Colonic mucosa (tissue), 4 donors: ENCODE measurements around the gene NDUFA13. TPM values are rescaled to one million over a fixed set of nuclear protein-coding genes. Genes with fewer than 3 reads are reported as not detected.

ENCODE experiments used
- DNase-seq: peaks from one replicate; pipeline ENCODE4 v3.0.0-alpha.2; 2020
- H3K27ac ChIP-seq: fragments of 200-600 bp; one replicate; pipeline ENCODE4 v1.8.0; 2021
- H3K27me3 ChIP-seq: fragments of 200-600 bp; one replicate; pipeline ENCODE4 v1.8.0; 2021
- H3K36me3 ChIP-seq: fragments of 200-600 bp; one replicate; pipeline ENCODE4 v1.8.0; 2021
- H3K4me1 ChIP-seq: fragments of 200-600 bp; one replicate; pipeline ENCODE4 v1.8.0; 2021; ENCODE audit warnings: mild to moderate bottlenecking
- H3K4me3 ChIP-seq: fragments of 200-600 bp; one replicate; pipeline ENCODE4 v1.8.0; 2021
- H3K9ac ChIP-seq, 2 donors: one replicate each; pipeline ENCODE4 v1.7.0; 2013; ENCODE audit warnings: control low read depth in 2 of 2, low read depth in 2 of 2, low read length in 2 of 2
- H3K9me3 ChIP-seq: fragments of 200-600 bp; one replicate; pipeline ENCODE4 v1.8.0; 2021
- intact Hi-C: fragments of 100-400 bp; cut with DNase I; formaldehyde crosslinking; loops from one replicate; pipeline ENCODE4 v1.14.1; 2022
- total RNA-seq, 2 donors: library from RNA; stranded (reverse); fragmentation: NEBNext Ultra II Directional in 1 of 2; extraction: Animal tissue kit (Norgen Biotek cat#: 25700) in 1 of 2; gene quantifications; one replicate each; pipeline ENCODE4 v1.2.1, GENCODE V29; 2021
- TF ChIP-seq, protein P1 (sequence below): fragments of 200-600 bp; IDR thresholded peaks from one replicate; pipeline ENCODE4 v1.8.0; 2022; ENCODE audit warnings: antibody characterized with exemption, mild to moderate bottlenecking
- donor health status: healthy.
- donor health status: DM: no; HTN: no; CAD: no.
- donor health status: DM: no; HTN: no; CAD: no.

The NDUFA13 gene
- total RNA-seq, 2 donors from 2014 or later: 399 to 494 TPM

- H3K4me3 ChIP-seq: peak overlapping the region; percentile 65
- no peaks in the 10 kb centered on the region for H3K36me3 ChIP-seq
- no peak overlapping the region for H3K9ac ChIP-seq
- peaks cover 8% of the 10 kb centered on the region for H3K4me1 ChIP-seq
- no peak for DNase-seq
- H3K27me3 ChIP-seq: no peaks in the 10 kb centered on the region
- TF ChIP-seq, protein P1, sequence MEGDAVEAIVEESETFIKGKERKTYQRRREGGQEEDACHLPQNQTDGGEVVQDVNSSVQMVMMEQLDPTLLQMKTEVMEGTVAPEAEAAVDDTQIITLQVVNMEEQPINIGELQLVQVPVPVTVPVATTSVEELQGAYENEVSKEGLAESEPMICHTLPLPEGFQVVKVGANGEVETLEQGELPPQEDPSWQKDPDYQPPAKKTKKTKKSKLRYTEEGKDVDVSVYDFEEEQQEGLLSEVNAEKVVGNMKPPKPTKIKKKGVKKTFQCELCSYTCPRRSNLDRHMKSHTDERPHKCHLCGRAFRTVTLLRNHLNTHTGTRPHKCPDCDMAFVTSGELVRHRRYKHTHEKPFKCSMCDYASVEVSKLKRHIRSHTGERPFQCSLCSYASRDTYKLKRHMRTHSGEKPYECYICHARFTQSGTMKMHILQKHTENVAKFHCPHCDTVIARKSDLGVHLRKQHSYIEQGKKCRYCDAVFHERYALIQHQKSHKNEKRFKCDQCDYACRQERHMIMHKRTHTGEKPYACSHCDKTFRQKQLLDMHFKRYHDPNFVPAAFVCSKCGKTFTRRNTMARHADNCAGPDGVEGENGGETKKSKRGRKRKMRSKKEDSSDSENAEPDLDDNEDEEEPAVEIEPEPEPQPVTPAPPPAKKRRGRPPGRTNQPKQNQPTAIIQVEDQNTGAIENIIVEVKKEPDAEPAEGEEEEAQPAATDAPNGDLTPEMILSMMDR: no peak
- intact Hi-C loops: no loop called here
- H3K27ac ChIP-seq: no peak overlapping the region
- H3K9me3 ChIP-seq: no peaks in the 10 kb centered on the region
Measured at GRCh38 chr19:19517235-19517619, 1.2 kb downstream of the NDUFA13 start.

- Histone ChIP-seq H3K4me3 (no peak overlapping the region), H3K9me3 (no peaks in the 10 kb centered on the region), H3K36me3 (no peaks in the 10 kb centered on the region), H3K4me1 (peaks cover 5% of the 10 kb centered on the region), H3K27ac (no peak overlapping the region), H3K27me3 (no peaks in the 10 kb centered on the region), H3K9ac (no peak overlapping the region)
- TF ChIP-seq, protein P1: no peak
- intact Hi-C loops: no loop called here
- DNase-seq: no peak
Measured at GRCh38 chr19:19520989-19521388, 5.0 kb downstream of the NDUFA13 start.

DNA sequence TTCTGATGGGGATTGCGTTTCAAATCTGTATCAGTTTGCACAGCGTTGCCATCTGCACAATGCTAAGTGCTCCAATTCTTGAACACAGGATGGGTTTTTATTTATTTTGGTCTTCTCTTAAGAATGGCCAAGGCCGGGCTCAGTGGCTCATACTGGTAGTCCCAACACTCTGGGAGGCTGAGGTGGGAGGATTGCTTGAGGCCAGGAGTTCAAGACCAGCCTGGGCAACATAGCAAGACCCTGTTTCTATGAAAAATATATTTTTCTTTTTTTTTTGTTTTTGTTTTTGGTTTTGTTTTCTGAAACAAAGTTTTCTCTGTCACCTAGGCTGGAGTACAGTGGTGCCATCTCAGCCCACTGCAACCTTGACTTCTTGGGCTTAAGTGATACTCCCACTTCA, 7.2 kb downstream of the NDUFA13 start:
- H3K36me3 ChIP-seq: no peaks in the 10 kb centered on the region
- TF ChIP-seq, protein P1: no peak
- H3K4me1 ChIP-seq: no peaks in the 10 kb centered on the region
- intact Hi-C loops: no loop called here
- no peaks in the 10 kb centered on the region for H3K9me3 ChIP-seq
- no peak for DNase-seq
- H3K9ac ChIP-seq: no peak overlapping the region
- H3K27ac ChIP-seq: no peak overlapping the region
- H3K4me3 ChIP-seq: no peak overlapping the region
- no peaks in the 10 kb centered on the region for H3K27me3 ChIP-seq

DNA sequence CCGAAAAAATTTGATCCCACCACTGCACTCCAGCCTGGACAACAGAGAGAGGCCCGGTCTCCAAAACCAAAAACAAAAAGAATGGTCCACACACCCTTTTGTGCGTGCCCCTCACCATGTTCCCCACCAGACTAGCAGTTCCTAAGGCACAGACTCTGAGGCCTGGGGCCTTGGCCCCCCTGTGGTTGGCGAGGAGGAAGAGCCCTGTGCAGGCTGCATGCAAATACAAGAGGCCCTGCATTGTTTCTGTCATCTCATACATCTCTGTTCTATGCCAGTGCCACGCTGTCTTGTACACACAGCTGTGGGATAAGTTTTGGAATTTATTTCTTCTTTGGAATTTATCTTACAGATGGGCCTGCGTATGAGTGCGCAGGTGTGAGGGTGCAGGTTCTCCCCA, 8.0 kb downstream of the NDUFA13 start:
- intact Hi-C loops: no loop called here
- no peaks in the 10 kb centered on the region for H3K36me3 ChIP-seq
- H3K4me3 ChIP-seq: no peak overlapping the region
- no peaks in the 10 kb centered on the region for H3K9me3 ChIP-seq
- H3K9ac ChIP-seq: no peak overlapping the region
- no peak for DNase-seq
- no peaks in the 10 kb centered on the region for H3K27me3 ChIP-seq
- TF ChIP-seq, protein P1: no peak
- H3K27ac ChIP-seq: no peak overlapping the region
- no peaks in the 10 kb centered on the region for H3K4me1 ChIP-seq

GRCh38 chr19:19525611-19526380, 9.8 kb downstream of the NDUFA13 start:
- H3K27ac ChIP-seq: no peak overlapping the region
- TF ChIP-seq, protein P1: no peak

More at GRCh38 chr19:19525611-19526380, 9.8 kb downstream of the NDUFA13 start:
- DNase-seq: no peak
- Histone ChIP-seq H3K4me3 (no peak overlapping the region), H3K9me3 (no peaks in the 10 kb centered on the region), H3K4me1 (no peaks in the 10 kb centered on the region), H3K27me3 (no peaks in the 10 kb centered on the region), H3K9ac (no peak overlapping the region), H3K36me3 (no peaks in the 10 kb centered on the region)
- intact Hi-C loops: no loop called here
